Ishikawa (cell line): Measurements from ENCODE around the gene PITPNM1.

ENCODE experiments used
- TF ChIP-seq, protein P1 (sequence below): IDR thresholded peaks from 2 replicates; pipeline ENCODE4 v1.6.1; 2012; ENCODE audit warnings: low read depth, mild to moderate bottlenecking
- TF ChIP-seq, protein P2 (sequence below): IDR thresholded peaks from 2 replicates; pipeline ENCODE4 v1.6.1; 2012
- TF ChIP-seq, protein P3 (sequence below): IDR thresholded peaks from 2 replicates; pipeline ENCODE4 v1.6.1; 2012

DNA sequence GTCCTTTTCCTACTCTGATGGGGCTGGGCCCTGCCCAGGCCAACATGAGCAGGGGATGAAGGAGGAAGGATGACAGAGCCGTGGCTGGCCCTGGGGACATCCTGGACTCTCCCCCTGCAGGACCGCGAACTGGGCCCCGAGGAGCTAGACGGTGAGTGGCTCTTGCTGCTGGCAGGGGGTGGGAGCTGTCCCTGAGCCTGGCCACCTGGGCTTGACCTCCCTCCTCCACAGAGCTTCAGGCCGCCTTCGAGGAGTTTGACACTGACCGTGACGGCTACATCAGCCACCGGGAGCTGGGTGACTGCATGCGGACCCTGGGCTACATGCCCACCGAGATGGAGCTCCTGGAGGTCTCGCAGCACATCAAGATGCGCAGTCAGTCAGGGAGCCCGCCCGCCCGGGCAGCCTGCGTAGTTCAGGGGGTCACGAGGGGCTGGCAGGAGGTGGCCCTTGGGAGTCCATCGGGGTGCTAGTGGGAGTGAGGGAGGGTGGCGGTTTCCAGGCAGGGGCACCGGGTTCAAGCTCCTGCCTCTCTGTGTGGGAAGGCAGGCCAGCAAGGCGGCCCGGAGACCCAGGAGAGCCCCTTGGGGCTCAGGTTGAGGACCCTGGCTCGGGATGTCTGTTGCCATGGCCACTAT lies 49.0 kb downstream of the PITPNM1 start:
- TF ChIP-seq, protein P1, sequence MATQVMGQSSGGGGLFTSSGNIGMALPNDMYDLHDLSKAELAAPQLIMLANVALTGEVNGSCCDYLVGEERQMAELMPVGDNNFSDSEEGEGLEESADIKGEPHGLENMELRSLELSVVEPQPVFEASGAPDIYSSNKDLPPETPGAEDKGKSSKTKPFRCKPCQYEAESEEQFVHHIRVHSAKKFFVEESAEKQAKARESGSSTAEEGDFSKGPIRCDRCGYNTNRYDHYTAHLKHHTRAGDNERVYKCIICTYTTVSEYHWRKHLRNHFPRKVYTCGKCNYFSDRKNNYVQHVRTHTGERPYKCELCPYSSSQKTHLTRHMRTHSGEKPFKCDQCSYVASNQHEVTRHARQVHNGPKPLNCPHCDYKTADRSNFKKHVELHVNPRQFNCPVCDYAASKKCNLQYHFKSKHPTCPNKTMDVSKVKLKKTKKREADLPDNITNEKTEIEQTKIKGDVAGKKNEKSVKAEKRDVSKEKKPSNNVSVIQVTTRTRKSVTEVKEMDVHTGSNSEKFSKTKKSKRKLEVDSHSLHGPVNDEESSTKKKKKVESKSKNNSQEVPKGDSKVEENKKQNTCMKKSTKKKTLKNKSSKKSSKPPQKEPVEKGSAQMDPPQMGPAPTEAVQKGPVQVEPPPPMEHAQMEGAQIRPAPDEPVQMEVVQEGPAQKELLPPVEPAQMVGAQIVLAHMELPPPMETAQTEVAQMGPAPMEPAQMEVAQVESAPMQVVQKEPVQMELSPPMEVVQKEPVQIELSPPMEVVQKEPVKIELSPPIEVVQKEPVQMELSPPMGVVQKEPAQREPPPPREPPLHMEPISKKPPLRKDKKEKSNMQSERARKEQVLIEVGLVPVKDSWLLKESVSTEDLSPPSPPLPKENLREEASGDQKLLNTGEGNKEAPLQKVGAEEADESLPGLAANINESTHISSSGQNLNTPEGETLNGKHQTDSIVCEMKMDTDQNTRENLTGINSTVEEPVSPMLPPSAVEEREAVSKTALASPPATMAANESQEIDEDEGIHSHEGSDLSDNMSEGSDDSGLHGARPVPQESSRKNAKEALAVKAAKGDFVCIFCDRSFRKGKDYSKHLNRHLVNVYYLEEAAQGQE, result no peak
- TF ChIP-seq, protein P2, sequence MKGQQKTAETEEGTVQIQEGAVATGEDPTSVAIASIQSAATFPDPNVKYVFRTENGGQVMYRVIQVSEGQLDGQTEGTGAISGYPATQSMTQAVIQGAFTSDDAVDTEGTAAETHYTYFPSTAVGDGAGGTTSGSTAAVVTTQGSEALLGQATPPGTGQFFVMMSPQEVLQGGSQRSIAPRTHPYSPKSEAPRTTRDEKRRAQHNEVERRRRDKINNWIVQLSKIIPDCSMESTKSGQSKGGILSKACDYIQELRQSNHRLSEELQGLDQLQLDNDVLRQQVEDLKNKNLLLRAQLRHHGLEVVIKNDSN, result no peak
- TF ChIP-seq, protein P3, sequence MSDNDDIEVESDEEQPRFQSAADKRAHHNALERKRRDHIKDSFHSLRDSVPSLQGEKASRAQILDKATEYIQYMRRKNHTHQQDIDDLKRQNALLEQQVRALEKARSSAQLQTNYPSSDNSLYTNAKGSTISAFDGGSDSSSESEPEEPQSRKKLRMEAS, result no peak
